ENCODE data around the gene ZNF665.

ZNF665 gene

DNA sequence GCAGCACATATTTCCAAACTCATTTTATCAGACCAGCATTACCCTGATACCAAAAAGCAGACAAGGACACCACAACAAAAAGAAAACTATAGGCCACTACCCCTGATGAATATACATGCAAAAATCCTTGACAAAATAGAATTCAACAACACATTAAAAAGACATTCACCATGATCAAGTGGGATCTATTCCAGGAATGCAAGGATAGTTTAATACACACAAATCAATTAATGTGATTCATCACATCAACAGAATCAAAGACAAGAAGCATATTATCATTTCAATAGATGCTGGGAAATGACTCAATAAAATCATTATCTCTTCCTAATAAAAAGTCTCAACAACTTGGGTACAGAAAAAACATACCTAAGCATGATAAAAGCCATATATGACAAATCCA lies 45.5 kb downstream of the ZNF665 start:
- Histone ChIP-seq H4K20me1 (ENCODE audit: control insufficient read depth, insufficient read depth, low read depth, low read length) (no peaks in the 10 kb centered on the region), H3K9me2 (replicated peaks; ENCODE audit: control insufficient read depth, low read length) (no peaks in the 10 kb centered on the region), H3K27ac (ENCODE audit: low read depth, low read length) (no peak overlapping the region), H3K4me2 (ENCODE audit: low read length) (no peak overlapping the region), H3K4me3 (ENCODE audit: low read length) (no peak overlapping the region), H3K9me3 (ENCODE audit: control insufficient read depth, insufficient read depth, low read length) (peaks cover 33% of the 10 kb centered on the region), H3K36me3 (ENCODE audit: control insufficient read depth, low read length) (peaks cover 71% of the 10 kb centered on the region), H3K79me2 (ENCODE audit: control insufficient read depth, low read length) (no peaks in the 10 kb centered on the region), H3K27me3 (ENCODE audit: control insufficient read depth, low read length) (no peaks in the 10 kb centered on the region), H3K4me1 (ENCODE audit: control insufficient read depth, low read length) (no peaks in the 10 kb centered on the region), H3F3A (ENCODE audit: control insufficient read depth, insufficient read depth) (no peaks in the 10 kb centered on the region)
- TF ChIP-seq, protein P1, sequence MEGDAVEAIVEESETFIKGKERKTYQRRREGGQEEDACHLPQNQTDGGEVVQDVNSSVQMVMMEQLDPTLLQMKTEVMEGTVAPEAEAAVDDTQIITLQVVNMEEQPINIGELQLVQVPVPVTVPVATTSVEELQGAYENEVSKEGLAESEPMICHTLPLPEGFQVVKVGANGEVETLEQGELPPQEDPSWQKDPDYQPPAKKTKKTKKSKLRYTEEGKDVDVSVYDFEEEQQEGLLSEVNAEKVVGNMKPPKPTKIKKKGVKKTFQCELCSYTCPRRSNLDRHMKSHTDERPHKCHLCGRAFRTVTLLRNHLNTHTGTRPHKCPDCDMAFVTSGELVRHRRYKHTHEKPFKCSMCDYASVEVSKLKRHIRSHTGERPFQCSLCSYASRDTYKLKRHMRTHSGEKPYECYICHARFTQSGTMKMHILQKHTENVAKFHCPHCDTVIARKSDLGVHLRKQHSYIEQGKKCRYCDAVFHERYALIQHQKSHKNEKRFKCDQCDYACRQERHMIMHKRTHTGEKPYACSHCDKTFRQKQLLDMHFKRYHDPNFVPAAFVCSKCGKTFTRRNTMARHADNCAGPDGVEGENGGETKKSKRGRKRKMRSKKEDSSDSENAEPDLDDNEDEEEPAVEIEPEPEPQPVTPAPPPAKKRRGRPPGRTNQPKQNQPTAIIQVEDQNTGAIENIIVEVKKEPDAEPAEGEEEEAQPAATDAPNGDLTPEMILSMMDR (IDR thresholded peaks at IDR 0.05; ENCODE audit: low read depth, low read length, poor library complexity, severe bottlenecking): no peak
- TF ChIP-seq EZH2phosphoT487 (IDR thresholded peaks at IDR 0.05; ENCODE audit: borderline replicate concordance, low read length): no peak

DNA sequence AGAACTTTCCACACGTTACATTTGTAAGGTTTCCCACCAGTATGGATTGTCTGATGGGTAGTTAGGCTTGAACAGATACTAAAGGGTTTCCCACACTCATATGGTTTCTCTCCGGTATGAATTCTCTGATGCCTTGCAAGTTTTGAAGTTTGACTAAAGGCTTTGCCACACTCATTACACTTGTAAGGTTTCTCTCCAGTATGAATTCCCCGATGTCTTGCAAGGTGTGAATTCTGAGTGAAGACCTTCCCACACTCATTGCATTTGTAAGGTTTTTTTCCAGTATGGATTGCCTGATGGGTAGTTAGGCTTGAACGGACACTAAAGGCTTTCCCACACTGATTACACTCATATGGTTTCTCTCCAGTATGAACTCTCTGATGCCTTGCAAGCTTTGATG lies 52.8 kb downstream of the ZNF665 start:
- Histone ChIP-seq H3K36me3 (ENCODE audit: control insufficient read depth, low read length) (peaks cover 44% of the 10 kb centered on the region), H3K27me3 (ENCODE audit: control insufficient read depth, low read length) (no peaks in the 10 kb centered on the region), H3K9me3 (ENCODE audit: control insufficient read depth, insufficient read depth, low read length) (peaks cover 43% of the 10 kb centered on the region)

DNA sequence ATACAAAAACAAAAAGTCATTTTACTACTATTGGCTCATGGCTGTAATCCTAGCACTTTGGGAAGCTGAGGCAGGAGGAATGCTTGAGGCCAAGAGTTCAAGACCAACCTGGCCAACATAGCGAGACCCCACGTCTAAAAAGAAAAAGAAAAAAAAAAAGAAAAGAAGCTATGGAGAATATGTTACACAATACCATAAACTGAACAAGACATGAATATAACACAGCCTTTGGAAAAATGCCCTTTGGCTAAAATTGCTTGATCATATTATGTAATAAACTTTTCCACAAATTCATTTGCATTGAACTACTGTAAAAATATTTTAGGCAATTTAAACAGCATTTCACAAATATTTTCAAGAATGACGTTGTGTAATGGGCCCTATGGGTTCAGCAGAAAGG lies 56.7 kb downstream of the ZNF665 start:
- Histone ChIP-seq H3K79me2 (ENCODE audit: control insufficient read depth, low read length) (0 out of 2 replicates have a peak, but pooled peaks cover 2% of the 10 kb centered on the region), H3K9me2 (replicated peaks; ENCODE audit: control insufficient read depth, low read length) (no peaks in the 10 kb centered on the region), H3F3A (ENCODE audit: control insufficient read depth, insufficient read depth) (no peaks in the 10 kb centered on the region), H3K9me3 (ENCODE audit: control insufficient read depth, insufficient read depth, low read length) (peaks cover 22% of the 10 kb centered on the region), H3K4me1 (ENCODE audit: control insufficient read depth, low read length) (peaks cover 8% of the 10 kb centered on the region), H3K27me3 (ENCODE audit: control insufficient read depth, low read length) (no peaks in the 10 kb centered on the region), H3K36me3 (ENCODE audit: control insufficient read depth, low read length) (peaks cover 13% of the 10 kb centered on the region), H3K4me2 (ENCODE audit: low read length) (no peak overlapping the region), H3K27ac (ENCODE audit: low read depth, low read length) (no peak overlapping the region), H3K4me3 (ENCODE audit: low read length) (no peak overlapping the region), H4K20me1 (ENCODE audit: control insufficient read depth, insufficient read depth, low read depth, low read length) (no peaks in the 10 kb centered on the region)
- no peak for TF ChIP-seq EZH2phosphoT487 (IDR thresholded peaks at IDR 0.05; ENCODE audit: borderline replicate concordance, low read length)
- TF ChIP-seq, protein P1 (IDR thresholded peaks at IDR 0.05; ENCODE audit: low read depth, low read length, poor library complexity, severe bottlenecking): no peak

More for the DNA sequence above, 52.8 kb downstream of the ZNF665 start:
- H3K4me1 ChIP-seq (ENCODE audit: control insufficient read depth, low read length): no peaks in the 10 kb centered on the region
- H3K4me2 ChIP-seq (ENCODE audit: low read length): no peak overlapping the region
- H3F3A ChIP-seq (ENCODE audit: control insufficient read depth, insufficient read depth): no peaks in the 10 kb centered on the region
- no peaks in the 10 kb centered on the region for H4K20me1 ChIP-seq (ENCODE audit: control insufficient read depth, insufficient read depth, low read depth, low read length)
- H3K4me3 ChIP-seq (ENCODE audit: low read length): no peak overlapping the region
- H3K27ac ChIP-seq (ENCODE audit: low read depth, low read length): no peak overlapping the region
- TF ChIP-seq, protein P1 (IDR thresholded peaks at IDR 0.05; ENCODE audit: low read depth, low read length, poor library complexity, severe bottlenecking): no peak
- no peak for TF ChIP-seq EZH2phosphoT487 (IDR thresholded peaks at IDR 0.05; ENCODE audit: borderline replicate concordance, low read length)
- H3K9me2 ChIP-seq (replicated peaks; ENCODE audit: control insufficient read depth, low read length): no peaks in the 10 kb centered on the region
- no peaks in the 10 kb centered on the region for H3K79me2 ChIP-seq (ENCODE audit: control insufficient read depth, low read length)
